Globus pallidus (tissue), 1 donor: ENCODE measurements around the gene IL1RL1.

Experiments used
- DNase-seq: peaks from one replicate; pipeline ENCODE4 v3.0.0-alpha.2; 2015; ENCODE audit warnings: low spot score

Gene IL1RL1

GRCh38 chr2:102369866-102370265 lies 58.5 kb downstream of the IL1RL1 start:
- no peak for DNase-seq

GRCh38 chr2:102376052-102376591 lies 64.8 kb downstream of the IL1RL1 start:
- no peak for DNase-seq

- no peak for DNase-seq
Observed at GRCh38 chr2:102383722-102384121, 72.4 kb downstream of the IL1RL1 start.

GRCh38 chr2:102385522-102385921 lies 74.2 kb downstream of the IL1RL1 start:
- DNase-seq: no peak

GRCh38 chr2:102386004-102386403 lies 74.6 kb downstream of the IL1RL1 start:
- DNase-seq: no peak

- DNase-seq: no peak
Observed at GRCh38 chr2:102386867-102387541, 75.6 kb downstream of the IL1RL1 start.

- DNase-seq: no peak
Observed at GRCh38 chr2:102387763-102388546, 76.6 kb downstream of the IL1RL1 start.

GRCh38 chr2:102391565-102391964 lies 80.2 kb downstream of the IL1RL1 start:
- DNase-seq: no peak

GRCh38 chr2:102392096-102392495 lies 80.7 kb downstream of the IL1RL1 start:
- DNase-seq: no peak

GRCh38 chr2:102392942-102393341 lies 81.6 kb downstream of the IL1RL1 start:
- DNase-seq: no peak

GRCh38 chr2:102396012-102396411 lies 84.6 kb downstream of the IL1RL1 start:
- DNase-seq: no peak

GRCh38 chr2:102397209-102397608 lies 85.8 kb downstream of the IL1RL1 start:
- DNase-seq: no peak

GRCh38 chr2:102399499-102400141 lies 88.3 kb downstream of the IL1RL1 start:
- DNase-seq: no peak

- no peak for DNase-seq
Observed at GRCh38 chr2:102401456-102401855, 90.1 kb downstream of the IL1RL1 start.
